Esophagus muscularis mucosa (tissue), 4 donors: ENCODE data around the gene STK16. TPM values are rescaled to one million over a fixed set of nuclear protein-coding genes. Genes with fewer than 3 reads are reported as not detected.

ENCODE experiments used
- DNase-seq: peaks from one replicate; pipeline ENCODE4 v3.0.0-alpha.2; 2017; ENCODE audit errors: extremely low spot score
- H3K27ac ChIP-seq, 4 donors: fragments of 200-600 bp; sonication (generic); replicated peaks in 1 of 4; 1 replicate in 3 of 4; 2 replicates in 1 of 4; pipeline ENCODE4 v1.5.1; 2016 to 2019; ENCODE audit warnings: mild to moderate bottlenecking in 1 of 4
- H3K27me3 ChIP-seq, 4 donors: fragments of 200-600 bp; sonication (generic); one replicate each; pipeline versions ENCODE4 v1.5.1 to v1.6.0; 2016 to 2019
- H3K36me3 ChIP-seq, 4 donors: fragments of 200-600 bp; sonication (generic); one replicate each; pipeline ENCODE4 v1.5.1; 2016 to 2019
- H3K4me1 ChIP-seq, 4 donors: fragments of 200-600 bp; sonication (generic); one replicate each; pipeline ENCODE4 v1.5.1; 2016 to 2019
- H3K4me3 ChIP-seq, 4 donors: fragments of 200-600 bp; sonication (generic); 1 replicate in 2 of 4; 2 replicates in 2 of 4; pipeline ENCODE4 v1.5.1; 2016 to 2019; ENCODE audit warnings: mild to moderate bottlenecking in 4 of 4, moderate library complexity in 1 of 4
- H3K9me3 ChIP-seq, 4 donors: fragments of 200-600 bp; sonication (generic); 1 replicate in 3 of 4; 2 replicates in 1 of 4; pipeline ENCODE4 v1.5.1; 2016 to 2019
- EP300 ChIP-seq: sonication (generic); formaldehyde crosslinking; IDR thresholded peaks from one replicate; pipeline ENCODE4 v1.6.1; 2017; ENCODE audit warnings: antibody characterized with exemption
- POLR2A ChIP-seq: fragments of 450-650 bp; IDR thresholded peaks from one replicate; pipeline ENCODE4 v1.6.1; 2017; ENCODE audit warnings: antibody characterized with exemption, moderate library complexity, mild to moderate bottlenecking, low read depth
- POLR2AphosphoS5 ChIP-seq, 2 donors: sonication (generic); formaldehyde crosslinking; IDR thresholded peaks; one replicate each; pipeline ENCODE4 v1.6.1; 2017; ENCODE audit warnings: antibody characterized with exemption in 2 of 2
- WGBS: methylation state at CpG from one replicate; pipeline ENCODE4 v1.1.5; 2018; 5-methylcytosine and 5-hydroxymethylcytosine counted together
- intact Hi-C: fragments of 100-400 bp; cut with DNase I; formaldehyde crosslinking; loops from one replicate; pipeline ENCODE4 v1.15.1; 2023
- total RNA-seq, 4 donors: library from RNA; depleted of rRNA; stranded (reverse); fragments of >200 nt; gene quantifications; one replicate each; pipeline versions ENCODE4 v1.1.0 to v1.2.1, GENCODE V29; 2016
- TF ChIP-seq, protein P1 (sequence below), 3 experiments: fragments of 200-600 bp in 2 of 3; fragments of 450-650 bp in 1 of 3; sonication (generic) in 2 of 3; IDR thresholded peaks; one replicate each; pipeline ENCODE4 v1.5.1; 2017 to 2019; ENCODE audit warnings: antibody characterized with exemption in 3 of 3, mild to moderate bottlenecking in 2 of 3, moderate library complexity in 1 of 3

STK16 gene
- total RNA-seq, 4 donors from 2014 or later: 12.8 to 21.6 (median 16.7) TPM

DNA sequence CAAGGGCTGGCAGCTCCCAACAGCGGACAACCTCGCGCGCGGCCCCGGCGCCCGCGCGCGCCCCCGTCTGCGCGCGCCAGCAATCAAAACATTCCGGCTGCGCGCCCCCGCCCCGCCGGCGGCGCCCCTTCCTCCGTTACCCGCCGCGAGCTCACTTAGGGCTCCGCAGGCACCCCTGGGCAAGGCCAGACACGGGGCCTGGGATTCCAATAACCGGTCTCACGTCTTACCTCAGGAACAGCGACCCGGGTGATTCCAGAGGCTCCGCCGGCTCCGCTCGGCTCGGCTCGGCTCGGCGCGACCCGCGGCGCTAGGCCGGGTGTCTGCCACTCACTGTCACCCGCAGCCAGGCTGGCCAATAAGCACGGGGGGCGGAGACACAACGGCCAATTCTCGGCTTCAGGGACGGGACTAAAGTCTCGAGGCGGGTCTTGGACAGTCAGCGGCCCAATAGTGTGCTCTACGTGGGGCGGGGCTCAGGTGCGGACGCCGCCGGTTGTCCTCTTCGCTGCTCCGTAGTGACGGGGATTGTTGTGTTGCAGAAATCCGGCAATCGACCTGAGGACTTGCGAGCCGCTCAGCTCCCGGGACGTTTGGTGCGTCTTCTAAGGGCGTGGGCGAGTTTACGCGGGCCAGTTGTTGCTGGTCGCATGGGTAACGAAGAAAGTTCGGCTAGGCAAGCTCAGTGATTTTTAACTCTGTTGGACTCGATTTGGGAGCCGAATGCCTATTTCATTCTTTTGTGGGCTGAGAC, 15.8 kb upstream of the STK16 start, which contains the start of the genes ANKZF1 and ATG9A:
Gene ANKZF1, plus strand, starts transcription at position 502 of the 754 bp plus-strand sequence. CDS start 452 bp downstream, outside the sequence.
Gene ATG9A, minus strand, starts transcription at position 332 of the 754 bp plus-strand sequence. CDS start 1,612 bp downstream, outside the sequence.
- under 1% methylated on average over 25 of the region's 80 CpGs for WGBS
- peak; percentile 28 for TF ChIP-seq EP300
- TF ChIP-seq, protein P1, sequence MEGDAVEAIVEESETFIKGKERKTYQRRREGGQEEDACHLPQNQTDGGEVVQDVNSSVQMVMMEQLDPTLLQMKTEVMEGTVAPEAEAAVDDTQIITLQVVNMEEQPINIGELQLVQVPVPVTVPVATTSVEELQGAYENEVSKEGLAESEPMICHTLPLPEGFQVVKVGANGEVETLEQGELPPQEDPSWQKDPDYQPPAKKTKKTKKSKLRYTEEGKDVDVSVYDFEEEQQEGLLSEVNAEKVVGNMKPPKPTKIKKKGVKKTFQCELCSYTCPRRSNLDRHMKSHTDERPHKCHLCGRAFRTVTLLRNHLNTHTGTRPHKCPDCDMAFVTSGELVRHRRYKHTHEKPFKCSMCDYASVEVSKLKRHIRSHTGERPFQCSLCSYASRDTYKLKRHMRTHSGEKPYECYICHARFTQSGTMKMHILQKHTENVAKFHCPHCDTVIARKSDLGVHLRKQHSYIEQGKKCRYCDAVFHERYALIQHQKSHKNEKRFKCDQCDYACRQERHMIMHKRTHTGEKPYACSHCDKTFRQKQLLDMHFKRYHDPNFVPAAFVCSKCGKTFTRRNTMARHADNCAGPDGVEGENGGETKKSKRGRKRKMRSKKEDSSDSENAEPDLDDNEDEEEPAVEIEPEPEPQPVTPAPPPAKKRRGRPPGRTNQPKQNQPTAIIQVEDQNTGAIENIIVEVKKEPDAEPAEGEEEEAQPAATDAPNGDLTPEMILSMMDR (IDR thresholded peaks at IDR 0.05): no peak
- peak; percentile 51 for TF ChIP-seq POLR2A
- TF ChIP-seq POLR2AphosphoS5 (IDR thresholded peaks at IDR 0.05): peak; percentile 96 to 98
- H3K36me3 ChIP-seq: peaks cover 31 to 64% (median 54%) of the 10 kb centered on the region in 4 donors
- DNase-seq: peak; percentile 100
- H3K27ac ChIP-seq: peak within 1 kb of the TSS; percentile 90 to 98 (median 94)
- intact Hi-C loops: loop anchor here (2.0 kb wide), 1 partner anchor 15 kb away; the partner anchor contains the start of genes GLB1L and STK16
- H3K9me3 ChIP-seq: no peaks in the 10 kb centered on the region
- no peaks in the 10 kb centered on the region for H3K27me3 ChIP-seq
- peaks cover 27 to 52% (median 40%) of the 10 kb centered on the region in 4 donors for H3K4me1 ChIP-seq
- peak within 1 kb of the TSS; percentile 63 to 88 (median 80) for H3K4me3 ChIP-seq

GRCh38 chr2:219230059-219230540, 15.2 kb upstream of the STK16 start:
- Histone ChIP-seq H3K4me3 (peak overlapping the region; percentile 63 to 88 (median 80)), H3K36me3 (peaks cover 31 to 64% (median 54%) of the 10 kb centered on the region in 4 donors), H3K9me3 (no peaks in the 10 kb centered on the region), H3K27ac (peak overlapping the region; percentile 90 to 98 (median 94)), H3K27me3 (no peaks in the 10 kb centered on the region), H3K4me1 (peaks cover 27 to 52% (median 40%) of the 10 kb centered on the region in 4 donors)
- TF ChIP-seq EP300 (no peak), POLR2AphosphoS5 (IDR thresholded peaks at IDR 0.05) (no peak), POLR2A (no peak)
- TF ChIP-seq, protein P1 (IDR thresholded peaks at IDR 0.05): no peak
- intact Hi-C loops: no loop called here
- WGBS: 0% methylated on average over 19 of the region's 24 CpGs
- DNase-seq: no peak

DNA sequence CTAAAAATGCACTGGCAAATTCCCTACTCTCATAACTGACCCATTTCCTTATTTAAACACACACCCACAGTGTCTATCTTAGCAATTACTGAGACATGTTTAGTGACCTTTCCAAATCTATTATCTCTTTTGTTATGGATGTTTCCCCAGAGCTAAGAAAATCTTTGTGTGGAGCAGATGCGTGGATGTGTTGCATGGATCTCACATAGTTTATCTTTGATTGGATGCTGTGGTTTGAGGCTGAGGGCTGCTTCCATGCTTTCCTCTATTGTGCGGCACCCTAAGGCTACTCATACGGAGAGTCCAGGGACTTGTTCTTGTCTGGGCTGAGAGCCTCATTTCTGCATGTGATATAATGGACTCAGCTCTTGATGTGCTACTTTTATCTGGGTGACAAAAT, 10.9 kb upstream of the STK16 start:
- Histone ChIP-seq H3K27ac (no peak overlapping the region), H3K9me3 (no peaks in the 10 kb centered on the region), H3K4me1 (peaks cover 15 to 21% (median 20%) of the 10 kb centered on the region in 4 donors), H3K27me3 (no peaks in the 10 kb centered on the region), H3K36me3 (peaks cover 60 to 80% (median 71%) of the 10 kb centered on the region in 4 donors), H3K4me3 (no peak overlapping the region)
- TF ChIP-seq, protein P1 (IDR thresholded peaks at IDR 0.05): no peak
- no peak for TF ChIP-seq EP300
- TF ChIP-seq POLR2AphosphoS5 (IDR thresholded peaks at IDR 0.05): no peak
- no peak for TF ChIP-seq POLR2A
- WGBS: 84% methylated on average over 3 of the region's 3 CpGs
- intact Hi-C loops: no loop called here
- DNase-seq: no peak

DNA sequence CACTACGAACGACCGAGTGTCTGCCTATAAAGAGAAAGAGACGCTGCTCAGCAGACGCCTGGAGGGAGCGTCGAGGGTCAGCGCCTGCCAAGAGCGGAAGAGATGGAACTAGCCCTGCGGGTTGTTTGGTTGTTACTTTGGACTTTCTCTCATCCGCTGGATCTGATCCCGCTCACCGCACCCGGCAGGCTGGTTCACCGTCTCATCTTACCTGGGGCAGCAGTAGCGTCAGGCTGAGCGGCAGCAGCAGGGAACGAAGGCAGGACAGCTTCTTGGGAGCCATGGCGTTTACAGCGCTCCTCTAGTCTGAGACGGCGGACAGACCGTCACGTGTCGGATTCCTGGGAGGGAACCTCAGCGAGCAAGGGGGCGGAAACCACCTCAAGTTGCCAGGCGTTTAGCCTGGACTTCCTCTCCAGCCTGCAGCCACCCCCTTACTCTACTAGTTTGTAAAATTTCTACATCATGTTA, 2.0 kb upstream of the STK16 start:
- Histone ChIP-seq H3K4me1 (peaks cover 26 to 37% (median 31%) of the 10 kb centered on the region in 4 donors), H3K36me3 (peaks cover 6 to 33% (median 18%) of the 10 kb centered on the region in 4 donors), H3K27ac (peak overlapping the region in 1 of 4 donors; percentile 8), H3K27me3 (no peaks in the 10 kb centered on the region), H3K4me3 (peak overlapping the region; percentile 24 to 39 (median 28)), H3K9me3 (no peaks in the 10 kb centered on the region)
- peak in 1 of 2 donors; percentile 20 for TF ChIP-seq POLR2AphosphoS5 (IDR thresholded peaks at IDR 0.05)
- TF ChIP-seq, protein P1 (IDR thresholded peaks at IDR 0.05): no peak
- intact Hi-C loops: loop anchor here (10.0 kb wide), 1 partner anchor 51 kb away; no protein-coding TSS in a partner anchor
- 49% methylated on average over 10 of the region's 28 CpGs for WGBS
- no peak for DNase-seq
